ENCODE data around the gene PKP2.

PKP2 gene

GRCh38 chr12:32789916-32790315, 106.7 kb downstream of the PKP2 start:
- in situ Hi-C loops (cut with MboI; ENCODE audit: low sequenced_read_pairs, unreplicated experiment) = no loop called here

DNA sequence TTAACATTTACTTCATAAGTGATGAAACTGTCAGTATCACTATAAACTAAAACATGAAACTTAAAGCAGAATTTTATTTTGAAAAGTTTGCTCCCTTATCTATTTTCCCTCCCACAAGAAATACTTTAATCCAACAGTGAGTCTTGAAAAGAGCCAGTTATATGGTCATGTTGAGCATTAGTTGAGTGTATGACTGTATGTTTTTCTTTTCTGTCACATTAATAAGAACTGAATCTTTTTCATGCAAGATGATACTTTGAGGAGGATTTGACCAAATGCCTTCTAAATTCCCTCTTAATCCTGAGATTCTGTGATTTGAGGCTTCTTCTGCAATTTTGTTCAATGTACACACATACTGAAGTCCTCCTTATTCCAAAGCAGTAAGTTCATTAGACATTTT, 107.1 kb downstream of the PKP2 start:
- TF ChIP-seq, protein P1, sequence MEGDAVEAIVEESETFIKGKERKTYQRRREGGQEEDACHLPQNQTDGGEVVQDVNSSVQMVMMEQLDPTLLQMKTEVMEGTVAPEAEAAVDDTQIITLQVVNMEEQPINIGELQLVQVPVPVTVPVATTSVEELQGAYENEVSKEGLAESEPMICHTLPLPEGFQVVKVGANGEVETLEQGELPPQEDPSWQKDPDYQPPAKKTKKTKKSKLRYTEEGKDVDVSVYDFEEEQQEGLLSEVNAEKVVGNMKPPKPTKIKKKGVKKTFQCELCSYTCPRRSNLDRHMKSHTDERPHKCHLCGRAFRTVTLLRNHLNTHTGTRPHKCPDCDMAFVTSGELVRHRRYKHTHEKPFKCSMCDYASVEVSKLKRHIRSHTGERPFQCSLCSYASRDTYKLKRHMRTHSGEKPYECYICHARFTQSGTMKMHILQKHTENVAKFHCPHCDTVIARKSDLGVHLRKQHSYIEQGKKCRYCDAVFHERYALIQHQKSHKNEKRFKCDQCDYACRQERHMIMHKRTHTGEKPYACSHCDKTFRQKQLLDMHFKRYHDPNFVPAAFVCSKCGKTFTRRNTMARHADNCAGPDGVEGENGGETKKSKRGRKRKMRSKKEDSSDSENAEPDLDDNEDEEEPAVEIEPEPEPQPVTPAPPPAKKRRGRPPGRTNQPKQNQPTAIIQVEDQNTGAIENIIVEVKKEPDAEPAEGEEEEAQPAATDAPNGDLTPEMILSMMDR (IDR thresholded peaks at IDR 0.05; ENCODE audit: borderline replicate concordance, control extremely low read depth, extremely low read depth, insufficient read depth, missing control alignments) = no peak
- no peak for DNase-seq (ENCODE audit: low spot score)
- in situ Hi-C loops (cut with MboI; ENCODE audit: low sequenced_read_pairs, unreplicated experiment) = no loop called here

More at GRCh38 chr12:32789916-32790315, 106.7 kb downstream of the PKP2 start:
- DNase-seq (ENCODE audit: low spot score) = no peak
- TF ChIP-seq, protein P1 (IDR thresholded peaks at IDR 0.05; ENCODE audit: borderline replicate concordance, control extremely low read depth, extremely low read depth, insufficient read depth, missing control alignments) = no peak

- TF ChIP-seq, protein P1 (IDR thresholded peaks at IDR 0.05; ENCODE audit: borderline replicate concordance, control extremely low read depth, extremely low read depth, insufficient read depth, missing control alignments) = no peak
- in situ Hi-C loops (cut with MboI; ENCODE audit: low sequenced_read_pairs, unreplicated experiment) = no loop called here
- DNase-seq (ENCODE audit: low spot score) = no peak
Measured at GRCh38 chr12:32788405-32788804, 108.2 kb downstream of the PKP2 start.

DNA sequence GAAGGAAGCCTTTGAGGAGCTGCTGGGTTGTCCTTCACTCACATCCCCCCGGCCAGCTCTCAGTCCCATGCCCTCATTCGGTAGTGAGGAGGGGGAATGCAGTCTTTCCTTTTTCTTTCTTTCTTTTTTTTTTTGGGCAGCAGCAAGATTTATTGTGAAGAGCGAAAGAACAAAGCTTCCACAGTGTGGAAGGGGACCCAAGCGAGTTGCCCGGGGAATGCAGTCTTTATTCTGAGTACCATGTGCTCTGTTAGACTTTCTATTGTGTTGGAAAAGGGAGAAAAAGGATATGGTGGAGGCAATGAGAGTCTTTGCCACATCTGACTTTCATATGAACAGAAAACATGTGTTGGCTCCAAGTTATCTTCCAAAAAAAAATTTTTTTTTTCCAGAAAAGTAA, 111.0 kb downstream of the PKP2 start:
- no peak for DNase-seq (ENCODE audit: low spot score)
- TF ChIP-seq, protein P1 (IDR thresholded peaks at IDR 0.05; ENCODE audit: borderline replicate concordance, control extremely low read depth, extremely low read depth, insufficient read depth, missing control alignments) = no peak
- in situ Hi-C loops (cut with MboI; ENCODE audit: low sequenced_read_pairs, unreplicated experiment) = no loop called here

- in situ Hi-C loops (cut with MboI; ENCODE audit: low sequenced_read_pairs, unreplicated experiment) = no loop called here
- TF ChIP-seq, protein P1 (IDR thresholded peaks at IDR 0.05; ENCODE audit: borderline replicate concordance, control extremely low read depth, extremely low read depth, insufficient read depth, missing control alignments) = no peak
- DNase-seq (ENCODE audit: low spot score) = no peak
Measured at GRCh38 chr12:32783029-32783428, 113.5 kb downstream of the PKP2 start.

DNA sequence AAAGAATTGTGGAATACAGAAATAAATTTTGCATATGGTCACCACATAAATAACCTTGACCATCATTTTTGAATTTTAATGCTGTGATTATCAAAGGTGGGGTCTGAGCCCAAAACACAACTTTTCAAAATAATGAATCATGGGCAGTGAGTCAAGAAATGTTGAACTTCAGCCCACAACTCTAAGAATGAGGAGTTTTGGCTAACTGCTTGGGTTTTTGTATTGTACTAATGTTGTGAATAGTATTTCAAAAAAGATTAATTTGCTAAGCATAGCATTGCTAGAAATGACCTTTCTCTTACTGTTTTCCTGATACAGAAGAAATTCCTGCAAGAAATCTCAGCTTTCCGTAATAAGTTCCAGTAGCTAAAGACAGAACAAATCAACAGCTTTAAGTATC, 116.5 kb downstream of the PKP2 start:
- TF ChIP-seq, protein P1 (IDR thresholded peaks at IDR 0.05; ENCODE audit: borderline replicate concordance, control extremely low read depth, extremely low read depth, insufficient read depth, missing control alignments) = no peak

DNA sequence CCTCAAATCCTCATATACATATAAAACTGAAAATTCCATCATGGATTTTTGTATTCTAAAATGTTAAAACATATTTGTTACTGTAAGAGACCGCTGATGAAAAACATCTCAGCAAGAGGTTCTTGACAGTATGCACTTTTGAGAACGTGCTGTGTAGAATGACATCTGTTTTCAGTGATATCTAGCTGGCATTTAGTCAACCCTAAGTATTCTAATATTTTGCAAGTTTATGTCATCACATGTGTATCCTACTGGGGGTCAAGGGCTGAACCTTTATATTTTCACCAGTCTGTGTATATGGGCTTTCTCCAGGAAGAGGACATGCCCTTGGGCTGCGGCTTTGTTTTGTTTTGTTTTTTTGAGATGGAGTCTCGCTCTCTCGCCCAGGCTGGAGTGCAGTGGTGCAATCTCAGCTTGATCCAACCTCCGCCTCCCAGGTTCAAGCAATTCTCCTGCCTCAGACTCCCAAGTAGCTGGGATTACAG, 118.8 kb downstream of the PKP2 start:
- in situ Hi-C loops (cut with MboI; ENCODE audit: low sequenced_read_pairs, unreplicated experiment) = no loop called here
- DNase-seq (ENCODE audit: low spot score) = no peak

More for the DNA sequence above, 116.5 kb downstream of the PKP2 start:
- in situ Hi-C loops (cut with MboI; ENCODE audit: low sequenced_read_pairs, unreplicated experiment) = no loop called here
- DNase-seq (ENCODE audit: low spot score) = no peak

More for the DNA sequence above, 118.8 kb downstream of the PKP2 start:
- TF ChIP-seq, protein P1 (IDR thresholded peaks at IDR 0.05; ENCODE audit: borderline replicate concordance, control extremely low read depth, extremely low read depth, insufficient read depth, missing control alignments) = no peak
